HG03432 (cell line): ENCODE results near the gene COL5A2.

Source experiments
- ATAC-seq: cut with Tn5 transposase; IDR thresholded peaks from one replicate; pipeline ENCODE4 v1.9.1; 2021; ENCODE audit warnings: mild to moderate bottlenecking, moderate library complexity; ENCODE audit not compliant: unreplicated experiment

The COL5A2 gene

GRCh38 chr2:189150033-189150432 is 29.5 kb downstream of the COL5A2 start:
- no peak for ATAC-seq

- ATAC-seq = no peak
Observed at GRCh38 chr2:189147989-189148388, 31.6 kb downstream of the COL5A2 start.

- no peak for ATAC-seq
Observed at GRCh38 chr2:189147361-189147760, 32.2 kb downstream of the COL5A2 start.

GRCh38 chr2:189146553-189146952 is 33.0 kb downstream of the COL5A2 start:
- no peak for ATAC-seq

DNA sequence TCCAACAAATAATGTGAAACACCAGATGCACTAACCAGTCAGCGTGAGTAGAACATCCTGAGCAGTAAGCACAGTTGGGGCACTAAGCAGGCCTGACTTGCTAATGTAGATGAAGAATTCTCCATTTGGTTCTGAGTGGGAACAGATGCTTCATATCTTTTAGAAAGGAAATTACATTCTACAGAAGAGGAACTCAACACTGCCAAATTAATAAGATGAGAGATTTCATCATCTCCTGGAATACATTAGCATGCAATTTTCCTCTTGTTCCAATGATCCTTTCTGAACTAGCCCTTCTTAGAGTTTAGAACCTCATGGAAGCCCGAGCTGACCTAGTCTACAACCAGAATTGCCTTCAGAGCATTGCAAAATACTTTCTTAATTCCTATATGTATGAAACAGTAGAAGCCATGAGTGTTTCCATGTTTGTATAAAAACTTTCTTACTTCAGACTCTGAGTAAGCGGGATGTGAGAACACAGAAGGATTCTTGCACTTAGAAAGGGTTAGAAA is 34.8 kb downstream of the COL5A2 start:
- ATAC-seq = no peak

- no peak for ATAC-seq
Observed at GRCh38 chr2:189143925-189144324, 35.6 kb downstream of the COL5A2 start.

DNA sequence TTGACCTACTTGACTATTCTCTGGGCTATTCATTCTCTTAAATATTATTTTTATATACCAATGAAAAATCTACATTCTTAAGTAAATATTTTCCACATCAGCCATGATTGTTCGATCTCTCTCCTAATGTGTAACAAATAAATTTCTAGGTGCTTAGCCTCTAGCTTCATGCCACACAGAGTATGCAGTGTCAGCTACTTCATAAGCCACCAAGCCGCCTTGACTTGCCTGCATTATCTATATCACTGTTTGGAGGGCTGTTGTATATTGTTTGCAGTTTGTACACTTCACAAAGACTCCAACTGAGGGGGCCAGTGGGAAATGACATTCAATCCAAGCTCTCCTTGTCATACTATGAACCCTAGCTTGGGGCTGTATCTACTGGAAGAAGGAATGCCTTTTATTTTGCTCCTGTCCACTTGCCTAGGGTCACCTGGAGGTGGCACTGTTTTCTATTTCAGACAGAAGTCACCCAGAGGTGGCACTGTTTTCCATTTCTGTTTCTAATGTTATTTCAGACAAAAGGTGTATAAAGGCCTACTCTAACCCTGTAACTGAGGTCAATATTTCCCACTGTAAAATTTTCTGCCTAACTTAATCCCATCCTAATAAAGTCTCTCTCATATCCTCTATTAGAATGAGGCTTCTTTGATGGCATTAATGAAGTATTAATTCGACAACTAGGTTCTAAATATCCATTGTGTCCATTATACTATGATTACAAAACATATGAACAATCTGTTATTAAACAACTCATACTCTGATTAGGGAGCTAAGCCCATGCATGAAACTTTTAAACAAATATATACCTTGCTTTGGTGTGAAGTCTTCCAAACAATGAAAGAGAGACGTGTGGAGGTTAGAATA is 36.4 kb downstream of the COL5A2 start:
- peak; percentile 99 for ATAC-seq

GRCh38 chr2:189138800-189139199 is 40.8 kb downstream of the COL5A2 start:
- ATAC-seq = no peak

DNA sequence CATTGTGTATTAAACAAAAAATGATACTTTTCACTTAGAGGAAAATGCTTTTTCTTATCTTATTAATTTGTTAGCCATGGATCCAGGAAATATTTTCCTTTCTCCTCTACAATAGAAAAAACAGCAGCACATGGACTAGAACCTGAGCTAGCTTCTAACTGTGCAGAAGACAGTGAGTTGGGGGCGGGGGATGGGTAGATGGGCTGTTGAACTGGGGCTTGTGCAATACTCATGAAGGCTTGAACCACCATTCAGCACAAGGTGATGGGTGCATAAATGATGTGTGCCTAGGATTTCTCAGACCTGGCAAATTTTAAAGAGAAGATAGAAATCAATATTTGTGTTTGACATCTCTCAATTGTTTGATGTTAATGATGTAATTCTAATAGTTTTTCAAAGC is 42.0 kb downstream of the COL5A2 start:
- no peak for ATAC-seq

DNA sequence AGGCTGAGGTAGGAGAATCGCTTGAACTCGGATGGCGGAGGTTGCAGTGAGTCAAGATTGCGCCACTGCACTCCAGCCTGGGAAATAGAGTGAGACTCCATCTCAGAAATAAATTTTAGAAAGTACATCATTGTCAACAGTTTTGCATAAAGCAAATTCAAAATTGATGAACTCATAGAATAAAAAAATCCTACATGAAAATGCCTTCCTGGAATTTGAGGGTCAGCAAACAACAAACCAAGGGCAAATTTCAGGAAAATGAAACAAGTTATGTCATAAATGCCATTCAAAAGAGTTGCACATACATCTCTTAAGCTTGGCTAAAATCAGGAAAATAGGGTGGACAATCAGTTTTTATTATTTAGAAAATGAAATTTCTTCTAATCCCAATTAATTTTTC is 45.1 kb downstream of the COL5A2 start:
- ATAC-seq = no peak

DNA sequence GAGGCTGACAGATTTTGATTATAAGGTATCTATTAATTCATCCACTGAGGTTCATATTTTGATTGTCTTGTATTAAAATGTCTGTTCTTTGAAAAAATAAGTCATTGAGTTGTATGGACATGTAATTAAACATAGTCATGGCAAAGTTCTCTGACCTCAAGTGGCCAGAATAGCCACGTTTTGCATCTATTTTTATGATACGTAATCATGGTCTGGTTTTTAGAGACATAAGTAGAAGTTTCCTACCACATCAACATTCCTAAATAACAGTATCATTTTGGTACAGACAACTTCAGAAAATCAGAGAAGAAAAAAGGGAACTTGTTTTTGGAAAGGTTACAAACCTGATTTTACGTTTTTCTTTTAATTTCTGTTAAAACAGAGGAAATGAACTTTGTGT is 47.6 kb downstream of the COL5A2 start:
- ATAC-seq = no peak

DNA sequence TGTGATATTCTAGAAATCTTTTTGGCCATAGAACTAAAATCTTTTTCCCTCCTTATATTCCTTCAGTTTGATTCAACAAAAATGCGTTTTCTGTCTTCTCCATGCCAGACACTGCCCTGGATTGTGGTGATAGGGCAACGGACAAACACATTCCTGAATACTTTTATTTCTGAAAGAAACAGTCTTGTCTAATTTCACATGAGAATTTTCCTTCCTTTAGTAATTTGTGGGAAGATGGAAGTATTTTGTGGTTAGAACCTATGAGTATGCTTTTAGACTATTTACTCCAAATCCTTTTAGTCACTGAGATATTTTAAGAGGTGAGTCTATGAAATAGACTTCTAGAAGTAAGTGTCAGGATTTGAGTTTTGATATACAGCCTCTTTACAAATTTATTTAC is 49.6 kb downstream of the COL5A2 start:
- no peak for ATAC-seq

- ATAC-seq = no peak
Observed at GRCh38 chr2:189128970-189129369, 50.6 kb downstream of the COL5A2 start.

- ATAC-seq = no peak
Observed at GRCh38 chr2:189127756-189128155, 51.8 kb downstream of the COL5A2 start.

DNA sequence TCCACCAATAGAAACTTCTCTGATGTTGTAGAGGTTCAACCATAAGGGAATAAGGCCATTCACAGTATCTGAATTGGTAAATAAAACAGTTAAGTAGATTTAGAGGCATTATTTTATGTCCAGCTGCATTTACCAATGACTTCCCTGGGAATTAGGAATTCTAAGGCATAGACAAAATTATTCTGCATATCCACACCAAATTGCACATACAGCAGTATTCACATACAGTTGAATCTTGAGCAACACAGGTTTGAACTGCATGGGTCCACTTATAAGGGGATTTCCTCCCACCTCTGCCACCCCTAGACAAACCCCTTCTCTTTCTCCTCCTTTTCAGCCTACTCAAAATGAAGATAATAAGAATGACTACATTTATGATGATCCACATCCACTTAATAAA is 54.4 kb downstream of the COL5A2 start:
- ATAC-seq = no peak

GRCh38 chr2:189124175-189124574 is 55.4 kb downstream of the COL5A2 start:
- ATAC-seq = no peak

GRCh38 chr2:189118386-189118785 is 61.2 kb downstream of the COL5A2 start:
- no peak for ATAC-seq

GRCh38 chr2:189116979-189117378 is 62.6 kb downstream of the COL5A2 start:
- no peak for ATAC-seq

GRCh38 chr2:189116087-189116486 is 63.5 kb downstream of the COL5A2 start:
- no peak for ATAC-seq

DNA sequence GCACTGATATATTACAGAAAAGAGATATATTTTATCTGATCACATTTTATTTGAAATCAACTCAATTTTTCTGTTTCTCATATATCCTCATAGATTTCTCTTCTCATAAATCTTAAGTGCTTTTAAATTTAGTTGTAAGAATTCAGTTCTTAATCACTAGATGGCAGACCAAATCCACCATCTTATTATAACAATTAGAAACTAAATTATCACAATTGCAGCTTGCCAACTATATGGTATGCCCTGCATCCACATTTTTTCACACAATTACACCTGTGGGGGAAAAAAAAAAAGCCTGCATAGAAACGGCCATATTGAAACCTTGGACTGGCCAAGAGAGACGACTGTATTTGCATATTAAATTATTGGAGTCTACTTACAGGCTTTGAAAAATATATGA is 64.4 kb downstream of the COL5A2 start:
- ATAC-seq = no peak

DNA sequence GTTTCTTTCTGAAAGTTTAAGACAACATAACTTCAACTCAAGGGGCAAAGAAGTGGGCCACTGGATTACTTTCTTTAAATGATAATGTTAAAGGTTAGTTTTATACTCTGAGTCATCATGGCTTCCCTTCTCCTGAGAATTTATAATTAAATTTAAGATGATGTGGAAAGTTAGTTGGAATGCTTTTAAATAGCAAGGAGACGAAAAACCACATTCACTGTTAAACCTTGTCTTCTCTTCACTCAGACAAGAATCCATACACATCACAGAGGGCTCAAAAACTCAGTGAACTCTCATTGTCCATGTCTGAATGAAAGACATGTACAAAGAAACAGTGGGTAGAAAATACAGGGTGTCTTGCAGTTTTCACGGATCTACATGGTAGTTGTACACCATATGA is 65.6 kb downstream of the COL5A2 start:
- no peak for ATAC-seq

DNA sequence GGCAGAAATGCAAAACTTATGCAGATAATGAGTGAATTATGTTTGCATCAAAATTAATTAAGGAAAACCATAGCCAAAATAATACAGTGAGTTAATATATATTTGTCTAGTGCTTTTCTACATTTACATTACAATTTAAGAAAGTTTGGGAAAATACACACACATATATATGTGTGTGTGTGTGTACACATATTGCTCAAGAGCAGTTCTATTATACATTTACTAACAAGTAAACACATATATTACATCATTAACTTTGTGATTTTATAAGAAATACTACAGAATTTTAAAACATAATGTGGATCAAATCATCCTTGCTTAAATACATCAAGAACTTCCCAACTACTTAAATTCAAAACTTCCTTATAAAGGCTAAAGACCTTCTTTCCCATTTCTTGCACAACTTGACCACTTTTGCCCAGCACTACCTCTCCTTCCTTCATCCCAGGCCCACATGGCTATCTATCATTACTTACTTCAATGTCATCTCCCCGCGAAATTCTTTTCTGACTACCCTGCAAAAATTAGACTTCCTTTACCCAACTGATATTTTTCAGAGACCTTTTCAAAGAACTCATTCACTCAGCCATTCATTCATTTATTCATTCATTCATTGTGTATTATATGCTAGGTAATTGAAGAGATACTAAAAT is 68.4 kb downstream of the COL5A2 start:
- no peak for ATAC-seq
